ENCODE measurements around the gene EPB42.

Gene EPB42

GRCh38 chr15:43212299-43212698 is 8.5 kb downstream of the EPB42 start:
- H4K20me1 ChIP-seq (ENCODE audit: low read depth, low read length) = no peaks in the 10 kb centered on the region
- no peaks in the 10 kb centered on the region for H3K36me3 ChIP-seq (ENCODE audit: low read length)
- H3K27me3 ChIP-seq (ENCODE audit: low read length) = no peaks in the 10 kb centered on the region
- H3K9me3 ChIP-seq (ENCODE audit: insufficient read depth, low read length) = no peaks in the 10 kb centered on the region
- no peaks in the 10 kb centered on the region for H3K9me2 ChIP-seq (replicated peaks; ENCODE audit: insufficient read depth, low read length)
- H3K79me2 ChIP-seq (ENCODE audit: insufficient read depth, low read length) = no peaks in the 10 kb centered on the region
- H3K9ac ChIP-seq (ENCODE audit: low read length) = no peak overlapping the region
- TF ChIP-seq CTCF (IDR thresholded peaks at IDR 0.05; ENCODE audit: insufficient read depth, low read length, poor library complexity, severe bottlenecking) = no peak
- TF ChIP-seq EZH2phosphoT487 (conservative IDR thresholded peaks at IDR 0.05; ENCODE audit: low read length) = no peak
- H3K4me3 ChIP-seq (ENCODE audit: insufficient read depth, low read length, poor library complexity, severe bottlenecking) = no peak overlapping the region
- no peak overlapping the region for H2AFZ ChIP-seq (ENCODE audit: low read depth, low read length, severe bottlenecking)
- H3K27ac ChIP-seq (ENCODE audit: low read depth, low read length) = no peak overlapping the region
- H3F3A ChIP-seq (ENCODE audit: insufficient read depth) = no peaks in the 10 kb centered on the region
- no peak overlapping the region for H3K4me2 ChIP-seq (ENCODE audit: low read depth, low read length, poor library complexity, severe bottlenecking)

GRCh38 chr15:43211224-43211735 is 9.5 kb downstream of the EPB42 start:
- Histone ChIP-seq H3K79me2 (ENCODE audit: insufficient read depth, low read length) (no peaks in the 10 kb centered on the region), H4K20me1 (ENCODE audit: low read depth, low read length) (no peaks in the 10 kb centered on the region), H3K27ac (ENCODE audit: low read depth, low read length) (no peak overlapping the region), H2AFZ (ENCODE audit: low read depth, low read length, severe bottlenecking) (no peak overlapping the region), H3K36me3 (ENCODE audit: low read length) (no peaks in the 10 kb centered on the region), H3K4me2 (ENCODE audit: low read depth, low read length, poor library complexity, severe bottlenecking) (no peak overlapping the region), H3K27me3 (ENCODE audit: low read length) (no peaks in the 10 kb centered on the region), H3K9me3 (ENCODE audit: insufficient read depth, low read length) (no peaks in the 10 kb centered on the region), H3F3A (ENCODE audit: insufficient read depth) (no peaks in the 10 kb centered on the region), H3K9me2 (replicated peaks; ENCODE audit: insufficient read depth, low read length) (no peaks in the 10 kb centered on the region), H3K9ac (ENCODE audit: low read length) (no peak overlapping the region), H3K4me3 (ENCODE audit: insufficient read depth, low read length, poor library complexity, severe bottlenecking) (no peak overlapping the region)
- no peak for TF ChIP-seq CTCF (IDR thresholded peaks at IDR 0.05; ENCODE audit: insufficient read depth, low read length, poor library complexity, severe bottlenecking)
- no peak for TF ChIP-seq EZH2phosphoT487 (conservative IDR thresholded peaks at IDR 0.05; ENCODE audit: low read length)

- H4K20me1 ChIP-seq (ENCODE audit: low read depth, low read length) = no peaks in the 10 kb centered on the region
- H3K9me3 ChIP-seq (ENCODE audit: insufficient read depth, low read length) = no peaks in the 10 kb centered on the region
- no peaks in the 10 kb centered on the region for H3K79me2 ChIP-seq (ENCODE audit: insufficient read depth, low read length)
- H3K9ac ChIP-seq (ENCODE audit: low read length) = no peak overlapping the region
- H3K27me3 ChIP-seq (ENCODE audit: low read length) = no peaks in the 10 kb centered on the region
- H2AFZ ChIP-seq (ENCODE audit: low read depth, low read length, severe bottlenecking) = no peak overlapping the region
- H3K4me2 ChIP-seq (ENCODE audit: low read depth, low read length, poor library complexity, severe bottlenecking) = no peak overlapping the region
- no peak overlapping the region for H3K27ac ChIP-seq (ENCODE audit: low read depth, low read length)
- H3K36me3 ChIP-seq (ENCODE audit: low read length) = no peaks in the 10 kb centered on the region
- TF ChIP-seq CTCF (IDR thresholded peaks at IDR 0.05; ENCODE audit: insufficient read depth, low read length, poor library complexity, severe bottlenecking) (no peak), EZH2phosphoT487 (conservative IDR thresholded peaks at IDR 0.05; ENCODE audit: low read length) (no peak)
- H3K9me2 ChIP-seq (replicated peaks; ENCODE audit: insufficient read depth, low read length) = no peaks in the 10 kb centered on the region
- H3F3A ChIP-seq (ENCODE audit: insufficient read depth) = no peaks in the 10 kb centered on the region
- H3K4me3 ChIP-seq (ENCODE audit: insufficient read depth, low read length, poor library complexity, severe bottlenecking) = no peak overlapping the region
Observed at GRCh38 chr15:43210807-43211206, 10.0 kb downstream of the EPB42 start.
